HG03442 (cell line): ENCODE measurements around the gene ERAS.
"Not testable (repeated sequence)": the region's sequence is repeated elsewhere in the genome, so short reads cannot be mapped to it uniquely, and the experiment has no call there.

Source experiments
- ATAC-seq: cut with Tn5 transposase; IDR thresholded peaks from one replicate; pipeline ENCODE4 v1.9.1; 2021; ENCODE audit warnings: mild to moderate bottlenecking, moderate library complexity; ENCODE audit not compliant: unreplicated experiment

ERAS gene

DNA sequence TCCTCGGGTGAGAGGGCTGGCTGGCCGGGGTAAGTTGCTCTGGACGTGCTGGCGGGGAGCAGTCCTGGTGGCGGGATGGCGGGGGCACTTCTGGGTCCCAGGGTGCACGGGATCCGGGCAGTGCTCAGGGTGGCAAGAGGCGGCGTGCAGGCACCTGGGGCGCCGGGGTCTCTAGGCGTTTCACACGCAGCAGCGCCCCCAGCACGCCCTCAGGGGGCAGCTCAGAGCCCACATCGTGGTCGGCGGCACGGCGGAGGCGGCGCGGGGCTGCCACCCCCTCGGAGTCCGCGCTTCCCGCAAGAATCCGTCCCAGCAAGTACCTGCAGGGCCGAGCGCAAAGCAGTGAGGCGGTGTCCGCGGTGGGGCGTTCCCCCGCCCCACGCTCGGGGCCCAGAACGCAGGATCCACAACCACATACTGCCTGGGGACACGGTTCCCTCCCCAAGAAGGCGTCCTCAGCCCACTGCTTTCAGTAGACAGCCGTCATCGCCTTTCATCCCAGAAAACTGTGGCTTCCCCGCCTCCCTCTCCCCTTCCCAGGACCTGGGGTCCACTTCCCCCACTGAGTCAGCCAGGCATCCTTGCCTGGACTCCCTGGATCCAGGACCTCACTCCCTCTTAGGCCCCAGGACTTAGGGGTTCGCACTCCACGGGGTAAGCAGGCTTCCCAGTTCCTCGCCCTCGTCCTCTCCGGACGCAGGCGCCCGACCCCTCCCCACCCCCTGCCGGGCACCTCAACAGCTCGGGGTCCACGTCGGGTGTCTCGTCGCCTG, 5.0 kb downstream of the ERAS start:
- ATAC-seq, result no peak

DNA sequence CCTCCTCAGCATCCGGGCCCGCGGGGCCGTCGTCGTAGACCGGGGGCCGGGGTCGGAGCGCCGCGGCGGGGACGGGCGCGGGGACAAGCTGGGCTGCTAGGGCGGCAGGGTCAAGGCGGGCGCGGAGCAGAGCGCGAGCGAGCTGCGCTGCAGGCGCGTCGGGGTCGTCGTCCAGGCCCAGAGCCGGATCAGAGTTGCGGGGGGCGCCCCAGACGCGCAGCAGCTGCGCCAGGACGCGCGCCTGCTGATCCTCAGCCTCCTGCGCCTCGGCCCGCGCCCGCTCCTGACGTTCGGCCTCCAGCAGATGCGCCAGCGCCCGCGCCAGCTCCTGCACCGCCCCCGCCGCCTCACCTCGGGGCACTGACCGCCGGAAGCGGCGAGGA, 5.6 kb downstream of the ERAS start:
- ATAC-seq, result no peak

DNA sequence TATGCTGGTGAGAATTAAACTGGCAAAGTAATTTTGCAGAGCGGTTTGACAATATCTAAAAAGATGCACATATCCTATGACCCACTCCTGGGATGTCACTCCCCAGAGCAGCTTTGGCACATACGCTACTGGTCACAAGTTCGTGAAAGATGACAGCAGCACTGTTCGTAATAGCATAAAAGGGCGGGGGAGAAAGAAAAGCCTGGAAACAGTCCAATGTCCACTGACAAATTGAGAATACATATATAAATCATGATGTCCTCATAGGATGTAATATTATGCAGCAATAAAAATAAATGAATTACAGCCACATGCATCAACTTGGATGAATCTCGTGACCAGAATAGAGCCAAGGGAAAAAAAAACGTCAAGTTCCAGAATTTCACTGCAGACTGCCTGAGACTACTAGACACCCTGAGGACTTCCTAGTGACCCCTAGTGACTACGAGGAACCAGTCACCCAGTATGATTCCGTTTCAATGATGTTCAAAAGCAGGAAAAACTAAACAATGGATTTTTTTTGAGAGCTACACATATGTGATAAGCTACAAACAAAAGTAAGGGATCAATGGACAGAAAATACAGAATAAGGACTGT, 7.3 kb downstream of the ERAS start:
- no peak for ATAC-seq

DNA sequence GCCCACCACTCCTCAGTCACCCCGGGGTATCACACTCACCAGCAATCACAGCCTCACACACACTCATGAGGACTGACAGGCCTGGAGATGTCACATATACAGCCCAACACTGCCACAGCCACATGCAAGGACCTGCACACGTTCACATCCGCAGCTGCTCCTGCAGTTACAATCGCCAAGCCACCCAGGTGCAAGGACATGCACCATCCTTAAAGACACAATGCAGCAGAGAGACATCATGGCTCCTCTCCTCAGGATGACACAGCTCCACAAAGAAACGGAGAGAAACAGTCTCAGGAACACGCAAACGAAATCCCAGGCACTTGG, 8.0 kb downstream of the ERAS start:
- no peak for ATAC-seq

DNA sequence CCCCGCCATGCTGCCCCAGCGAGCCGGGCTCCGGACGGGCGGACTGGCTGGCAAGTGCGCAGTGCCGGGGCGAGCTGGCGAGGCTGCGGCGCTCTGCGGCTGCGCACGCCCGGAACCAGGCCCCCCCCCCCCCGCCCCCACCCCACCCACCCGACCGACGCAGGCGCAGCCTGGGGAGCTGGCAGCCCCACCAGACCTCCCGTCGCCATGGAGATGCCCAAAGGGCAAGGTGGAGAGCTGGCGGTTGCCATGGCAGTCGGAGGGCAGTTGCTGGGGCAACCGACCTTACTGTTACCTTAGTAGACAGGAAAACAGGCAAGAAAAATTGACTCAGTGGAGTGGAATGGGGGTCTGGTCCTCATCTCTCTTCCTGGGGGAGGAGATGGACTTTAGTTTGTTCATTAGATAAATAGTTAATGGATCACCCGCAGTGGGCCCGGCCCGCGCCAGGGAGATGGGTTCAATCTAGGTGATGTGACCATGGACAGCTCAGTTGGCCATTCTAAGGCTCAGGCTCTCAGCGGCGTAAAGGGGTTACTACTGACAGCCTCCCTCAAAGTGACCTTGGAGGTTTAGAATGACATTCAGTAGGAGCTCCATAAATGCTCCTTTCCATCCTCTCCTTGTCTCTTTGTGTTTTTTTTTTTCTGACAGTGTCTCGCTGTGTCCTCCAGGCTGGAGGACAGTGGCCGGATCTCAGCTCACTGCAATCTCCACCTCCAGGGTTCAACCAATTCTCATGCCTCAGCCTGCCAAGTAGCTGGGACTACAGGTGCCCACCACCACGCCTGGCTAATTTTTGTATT, 9.4 kb downstream of the ERAS start, which contains the start of gene PCSK1N:
Gene PCSK1N, minus strand, starts transcription at position 87 of the 806 bp plus-strand sequence. Its CDS starts 78 bp downstream, at position 9.
- ATAC-seq, result no peak

DNA sequence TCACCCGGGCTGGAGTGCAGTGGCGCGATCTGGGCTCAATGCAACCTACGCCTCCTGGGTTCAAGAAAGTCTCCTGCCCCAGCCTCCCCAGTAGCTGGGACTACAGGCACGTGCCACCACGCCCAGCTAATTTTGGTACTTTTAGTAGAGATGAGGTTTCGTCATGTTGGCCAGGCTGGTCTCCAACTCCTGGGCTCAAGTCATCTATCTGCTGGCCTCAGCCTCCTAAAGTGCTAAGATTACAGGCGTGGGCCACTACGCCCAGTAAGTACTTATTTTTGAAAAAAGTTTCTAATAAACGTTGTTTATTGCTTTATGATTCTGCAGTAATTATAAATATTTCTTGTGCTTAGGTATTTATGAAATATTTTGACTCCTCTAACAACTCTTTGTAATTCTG, 13.4 kb downstream of the ERAS start:
- no peak for ATAC-seq

DNA sequence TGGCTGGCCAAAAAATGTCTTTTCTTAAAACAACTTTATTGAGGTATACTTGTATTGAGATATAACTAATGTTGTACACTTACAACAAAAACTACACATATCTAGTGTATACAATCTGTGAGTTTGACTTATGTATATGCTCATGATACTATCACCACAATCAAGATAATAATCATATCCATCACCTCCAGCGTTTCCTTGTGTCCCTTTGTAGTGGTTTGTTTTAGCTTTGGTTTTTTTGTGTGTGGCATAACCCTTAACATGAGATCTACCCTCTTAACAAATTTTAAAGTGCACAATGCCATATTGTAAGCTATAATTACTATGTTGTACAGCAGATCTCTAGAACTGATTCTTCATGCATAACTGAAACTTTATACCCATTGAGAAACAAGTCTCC, 22.5 kb downstream of the ERAS start:
- ATAC-seq, result no peak

DNA sequence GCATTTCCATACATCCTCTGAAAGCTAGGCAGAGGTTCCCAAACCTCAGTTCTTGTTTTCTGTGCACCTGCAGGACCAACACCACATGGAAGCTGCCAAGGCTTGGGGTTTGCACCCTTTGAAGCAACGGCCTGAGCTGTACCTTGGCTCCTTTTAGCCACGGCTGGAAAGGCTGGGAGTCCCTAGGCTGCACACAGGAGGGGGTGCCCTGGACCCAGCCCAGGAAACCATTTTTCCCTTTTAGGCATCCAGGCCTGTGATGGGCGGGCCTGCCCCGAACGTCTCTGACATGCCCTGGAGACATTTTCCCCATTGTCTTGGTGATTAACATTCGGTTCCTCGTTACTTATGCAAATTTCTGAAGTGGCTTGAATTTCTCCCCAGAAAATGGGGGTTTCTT, 26.5 kb downstream of the ERAS start:
- ATAC-seq, result no peak

DNA sequence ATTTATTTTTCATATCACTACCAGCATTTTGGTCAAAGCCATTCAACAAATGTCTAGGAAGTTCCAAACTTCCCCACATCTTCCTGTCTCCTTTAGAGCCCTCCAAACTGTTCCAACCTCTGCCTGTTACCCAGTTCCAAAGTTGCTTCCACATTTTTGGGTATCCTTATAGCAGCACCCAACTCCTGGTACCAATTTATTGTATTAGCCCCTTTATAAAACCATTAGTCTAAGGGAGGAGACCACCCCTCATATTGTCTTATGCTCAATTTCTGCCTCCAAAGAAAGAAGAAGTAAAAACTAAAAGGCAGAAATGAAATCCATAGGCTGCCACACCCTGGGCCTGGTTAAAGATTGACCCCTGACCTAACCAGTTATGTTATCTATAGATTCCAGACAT, 27.2 kb downstream of the ERAS start:
- not testable (repeated sequence) for ATAC-seq

DNA sequence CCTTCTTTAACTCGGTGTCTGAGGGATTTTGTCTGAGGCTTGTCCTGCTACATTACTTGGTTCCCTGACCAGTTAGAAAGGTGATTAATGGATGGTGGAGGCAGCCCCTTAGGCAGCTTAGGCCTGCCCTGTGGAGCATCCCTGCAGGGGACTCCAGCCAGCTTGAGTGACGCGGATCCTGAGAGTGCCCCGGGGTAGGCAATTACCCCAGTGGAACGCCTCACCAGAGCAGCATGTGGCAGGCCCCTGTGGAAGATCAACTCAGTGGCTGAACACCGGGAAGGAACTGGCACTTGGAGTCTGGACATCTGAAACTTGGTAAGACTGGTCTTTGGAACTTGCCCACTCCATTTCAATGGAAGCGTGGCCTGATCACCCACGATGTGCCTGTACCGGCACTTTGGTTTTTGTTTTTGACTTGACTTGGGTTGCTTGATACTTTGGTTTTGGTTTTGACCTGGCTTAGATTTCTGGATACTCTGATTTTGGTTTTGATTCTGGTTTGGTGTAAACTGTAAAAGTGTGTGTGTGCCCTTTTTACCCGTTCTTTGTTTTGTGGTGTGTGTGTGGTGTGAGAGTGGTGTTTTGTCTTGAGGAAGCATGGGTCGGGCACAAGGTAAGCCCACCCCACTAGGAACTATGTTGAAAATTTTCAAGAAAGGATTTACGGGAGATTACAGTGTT, 27.9 kb downstream of the ERAS start:
- ATAC-seq, result not testable (repeated sequence)

DNA sequence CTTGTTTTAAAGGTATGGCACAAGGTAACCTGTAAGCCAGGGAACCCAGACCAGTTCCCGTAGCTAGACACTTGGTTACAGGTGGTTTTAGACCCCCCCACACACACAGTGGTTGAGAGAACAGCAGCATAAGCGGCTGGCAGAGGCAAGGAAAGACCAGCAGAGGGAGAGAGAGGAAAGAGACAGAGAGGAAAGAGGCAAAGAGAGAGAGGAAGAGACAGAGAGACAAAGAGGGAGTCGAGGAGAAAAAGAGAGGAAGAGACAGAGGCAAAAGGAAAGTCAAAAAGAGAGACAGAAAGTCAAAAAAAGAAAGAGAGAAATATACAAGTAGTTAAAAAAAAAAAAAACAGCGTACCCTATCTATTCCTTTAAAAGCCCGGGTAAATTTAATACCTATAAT, 28.6 kb downstream of the ERAS start:
- ATAC-seq, result no peak

DNA sequence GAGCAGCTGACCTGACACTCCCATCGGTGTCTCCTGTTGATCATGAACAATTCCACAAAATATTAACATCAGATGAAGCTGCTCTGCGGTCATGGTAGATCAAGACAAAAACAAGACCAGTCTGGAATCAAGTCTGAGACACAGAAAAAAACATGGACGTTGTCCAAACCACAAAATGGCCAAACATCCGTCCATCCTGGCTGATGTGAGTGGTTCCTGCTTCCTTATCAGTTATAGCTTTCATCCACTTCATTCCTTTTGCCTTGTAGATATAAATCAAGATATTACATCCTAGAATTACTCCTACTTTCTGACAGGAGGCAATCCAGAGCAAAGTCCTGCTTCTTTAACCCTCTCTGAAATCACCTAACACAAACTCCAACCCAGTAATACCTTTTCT, 37.9 kb downstream of the ERAS start:
- no peak for ATAC-seq

DNA sequence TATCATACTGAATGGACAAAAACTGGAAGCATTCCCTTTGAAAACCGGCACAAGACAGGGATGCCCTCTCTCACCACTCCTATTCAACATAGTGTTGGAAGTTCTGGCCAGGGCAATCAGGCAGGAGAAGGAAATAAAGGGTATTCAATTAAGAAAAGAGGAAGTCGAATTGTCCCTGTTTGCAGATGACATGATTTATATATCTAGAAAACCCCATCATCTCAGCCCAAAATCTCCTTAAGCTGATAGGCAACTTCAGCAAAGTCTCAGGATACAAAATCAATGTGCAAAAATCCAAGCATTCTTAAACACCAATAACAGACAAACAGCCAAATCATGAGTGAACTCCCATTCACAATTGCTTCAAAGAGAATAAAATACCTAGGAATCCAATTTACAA, 45.7 kb downstream of the ERAS start:
- ATAC-seq, result not testable (repeated sequence)

DNA sequence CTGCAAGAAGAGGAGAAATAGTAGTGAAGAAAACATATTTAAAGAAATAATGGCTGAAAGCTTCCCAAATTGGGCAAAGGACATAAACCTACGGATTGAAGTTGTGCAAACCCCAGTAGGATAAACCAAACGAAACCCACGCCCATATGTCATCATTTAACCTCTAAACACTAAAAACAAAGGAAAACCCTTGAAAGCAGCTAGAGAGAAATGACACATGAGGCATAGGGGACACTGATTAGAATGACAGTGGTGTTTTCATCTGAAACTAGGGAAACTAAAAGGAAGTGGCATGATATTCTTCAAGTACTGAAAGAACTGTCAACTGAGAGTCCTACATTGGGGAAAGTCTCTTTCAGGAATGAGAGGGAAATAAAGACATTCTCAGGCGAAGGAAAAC, 50.6 kb downstream of the ERAS start:
- not testable (repeated sequence) for ATAC-seq
